Measurements from ENCODE around the gene LGI4.

Gene LGI4

DNA sequence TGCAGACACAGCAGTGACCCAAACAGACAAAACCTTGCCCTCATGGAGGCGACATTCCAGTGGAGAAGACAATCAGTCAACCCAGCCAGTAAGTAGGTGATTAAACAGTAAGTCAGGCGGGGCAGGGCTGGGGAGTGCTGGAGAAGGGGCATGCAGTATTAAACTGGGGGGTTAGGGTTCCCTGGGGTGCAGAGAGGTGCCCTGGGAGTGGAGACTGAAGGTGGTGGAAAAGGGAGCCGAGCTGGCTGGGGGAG lies 50.4 kb downstream of the LGI4 start:
- DNase-seq: no peak

DNA sequence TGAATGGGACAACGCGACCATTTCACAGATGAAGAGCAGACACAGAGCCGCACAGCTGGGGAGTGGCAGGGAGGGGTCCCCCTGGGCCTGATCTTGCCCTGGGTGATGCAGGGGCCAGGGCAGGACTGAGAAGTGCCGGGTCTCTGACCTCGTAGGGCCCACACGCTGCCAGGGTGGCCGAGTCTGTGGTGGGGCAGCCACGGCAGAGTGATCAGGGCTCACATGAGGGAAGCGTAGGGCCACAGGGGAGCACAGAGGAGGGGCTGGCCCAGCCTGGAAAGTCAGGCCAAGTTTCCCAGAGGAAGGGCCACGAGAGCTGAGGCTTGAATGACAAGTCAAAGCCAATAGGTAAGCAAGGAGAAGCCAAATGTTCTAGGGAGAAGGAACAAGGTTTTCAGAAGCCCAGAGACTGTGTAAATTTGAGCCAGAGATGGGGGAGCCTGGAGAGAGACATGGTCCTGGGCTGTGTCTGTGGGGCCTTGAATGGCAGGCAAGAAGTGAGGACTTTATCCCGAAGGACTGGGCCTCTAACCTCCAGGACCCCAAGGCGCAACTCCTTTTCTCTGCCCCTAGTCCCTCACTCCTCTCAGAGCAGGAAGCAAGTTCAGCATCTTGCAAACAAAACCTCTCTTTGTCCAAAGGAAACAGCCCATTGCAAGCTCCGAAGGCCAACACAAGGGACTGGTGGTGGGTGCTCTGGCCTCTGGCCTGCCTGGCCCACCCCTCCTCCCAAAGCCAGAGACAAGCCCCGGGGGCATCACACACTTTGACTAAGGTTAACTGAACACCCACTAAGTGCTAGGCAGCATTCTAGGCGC lies 51.0 kb downstream of the LGI4 start:
- DNase-seq: no peak

DNA sequence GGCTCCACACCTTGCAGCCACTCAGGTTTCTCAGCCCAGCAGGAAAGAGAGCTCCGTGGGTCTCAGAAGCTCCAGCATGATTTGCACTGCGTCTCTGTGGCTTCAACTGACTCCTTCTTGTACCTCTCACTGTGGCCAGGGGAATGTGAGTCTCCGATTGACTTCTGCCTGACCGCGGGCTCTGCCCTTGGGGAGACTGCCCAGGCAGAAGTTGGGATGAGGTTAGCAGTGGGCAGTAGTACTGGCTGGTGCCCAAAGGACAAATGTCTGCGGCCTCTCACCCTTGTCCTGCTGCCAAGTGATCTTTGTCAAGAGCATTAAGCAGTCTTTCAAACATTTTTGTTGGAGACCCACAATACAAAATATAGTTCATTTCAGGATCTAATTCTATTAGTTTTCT lies 53.7 kb downstream of the LGI4 start:
- no peak for DNase-seq

DNA sequence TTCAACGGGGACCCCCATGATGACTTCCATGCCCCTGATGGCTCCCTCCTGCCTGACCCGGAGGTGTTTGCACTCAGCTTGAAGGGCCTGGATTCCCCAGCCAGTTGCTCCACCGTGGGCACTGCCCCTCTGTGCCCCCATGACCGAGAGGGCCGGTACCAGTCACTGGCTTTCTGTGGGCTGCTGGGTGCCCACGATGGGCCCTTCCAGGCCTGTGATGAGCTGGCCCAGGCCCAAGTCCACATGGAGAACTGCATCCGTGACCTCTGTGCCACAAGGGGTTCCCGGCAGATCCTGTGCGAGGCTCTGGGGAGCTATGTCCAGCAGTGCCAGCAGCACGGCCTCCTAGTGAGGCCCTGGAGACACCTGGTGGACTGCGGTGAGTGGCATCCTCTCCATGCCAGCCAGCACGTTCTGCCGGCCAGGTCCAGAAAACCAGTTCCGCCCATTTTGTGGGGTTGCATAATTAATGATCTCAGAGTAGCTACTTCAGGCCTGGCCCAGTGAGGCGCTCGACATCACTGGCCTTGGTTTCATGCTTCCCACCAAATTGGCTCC lies 54.2 kb downstream of the LGI4 start:
- DNase-seq: no peak

DNA sequence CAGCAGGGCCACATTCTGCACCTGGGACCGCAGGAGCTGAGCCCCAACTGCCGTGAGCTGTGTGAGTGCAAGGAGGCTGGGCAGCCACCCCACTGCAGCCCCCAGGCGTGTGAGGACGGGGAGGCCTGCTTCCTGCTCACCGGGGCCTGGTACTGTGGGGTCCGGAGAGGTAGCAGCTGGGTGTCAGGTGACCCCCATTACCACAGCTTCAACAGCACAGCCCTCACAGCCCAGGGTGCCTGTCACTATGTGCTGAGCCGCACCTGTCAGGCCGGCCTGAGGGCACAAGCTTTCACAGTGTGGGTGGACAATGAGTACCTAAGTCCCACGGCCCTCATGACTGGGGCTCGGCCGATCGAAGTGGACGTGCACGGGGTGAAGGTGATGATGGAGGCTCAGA lies 55.0 kb downstream of the LGI4 start:
- DNase-seq: no peak

DNA sequence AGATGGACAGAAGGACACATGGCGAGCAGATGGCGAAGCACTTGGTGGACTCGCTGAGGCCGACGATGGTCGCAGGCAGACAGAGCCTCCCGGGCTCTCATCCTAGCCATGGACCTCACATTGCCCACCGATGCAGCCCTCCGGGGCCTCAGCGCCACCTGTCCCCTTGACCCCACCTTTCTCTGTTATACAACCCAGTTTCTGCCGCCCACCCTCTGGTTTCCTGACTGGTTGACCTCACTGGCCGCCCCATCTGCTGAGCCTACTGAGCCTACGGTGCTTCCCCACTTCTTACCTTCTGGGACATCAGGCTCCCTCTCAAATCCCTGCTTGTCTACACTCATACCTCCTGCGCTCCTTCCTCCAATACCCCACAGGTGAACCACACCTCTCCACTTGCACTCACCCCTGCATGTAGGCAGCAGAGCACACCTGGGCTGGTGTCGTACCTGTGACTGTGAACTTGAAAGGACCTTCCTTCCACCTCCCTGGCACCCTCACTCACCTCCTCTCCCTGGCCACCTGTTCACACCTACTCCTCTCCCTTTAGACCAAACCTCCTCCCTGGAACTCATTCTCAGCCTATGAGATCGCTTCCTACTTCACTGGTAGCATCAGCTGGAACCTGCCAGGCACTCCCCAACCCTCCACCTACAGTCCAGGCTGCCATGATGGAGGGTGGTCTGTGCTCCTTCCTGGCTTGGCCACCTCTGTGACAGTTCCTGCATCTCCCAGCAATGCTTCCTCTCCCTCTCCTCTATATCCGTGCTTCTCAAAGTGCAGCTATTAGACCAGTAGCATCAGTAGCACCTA lies 57.2 kb downstream of the LGI4 start:
- DNase-seq: no peak

DNA sequence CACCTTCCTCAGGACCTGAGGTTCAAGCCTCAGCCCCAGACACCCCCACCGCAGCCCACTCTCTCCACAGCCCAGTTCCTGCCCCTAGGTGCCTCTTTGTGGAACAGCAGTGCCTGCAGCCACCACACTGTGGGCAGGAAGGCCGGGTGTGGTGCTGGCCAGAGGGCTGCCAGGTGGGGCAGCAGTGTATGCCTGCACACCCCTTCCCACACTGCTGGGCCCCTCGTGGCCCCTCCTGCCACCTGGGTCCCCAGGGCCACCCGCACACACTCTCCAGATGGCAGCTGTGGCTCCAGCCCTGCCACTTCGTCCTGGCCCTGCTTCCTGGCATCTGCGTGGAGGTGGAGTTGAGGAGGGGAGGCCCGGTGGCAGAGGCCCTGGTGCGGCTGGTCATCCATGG lies 58.2 kb downstream of the LGI4 start:
- no peak for DNase-seq

DNA sequence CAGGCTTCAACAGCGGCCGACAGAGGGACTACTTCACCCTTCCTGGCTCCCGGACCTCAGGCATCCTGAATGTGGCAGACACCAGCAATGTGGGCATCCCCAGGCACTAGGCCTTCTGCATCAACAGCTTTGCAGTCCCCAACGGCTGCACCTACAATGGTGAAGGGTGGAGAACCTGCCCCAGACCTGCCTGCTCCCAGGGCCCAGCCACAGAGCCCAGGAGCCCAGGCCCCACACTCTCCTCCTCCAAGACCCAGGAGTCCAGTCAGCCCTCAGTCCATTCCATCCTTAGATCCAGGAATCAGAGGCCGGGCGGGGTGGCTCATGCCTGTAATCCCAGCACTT lies 58.9 kb downstream of the LGI4 start:
- no peak for DNase-seq

DNA sequence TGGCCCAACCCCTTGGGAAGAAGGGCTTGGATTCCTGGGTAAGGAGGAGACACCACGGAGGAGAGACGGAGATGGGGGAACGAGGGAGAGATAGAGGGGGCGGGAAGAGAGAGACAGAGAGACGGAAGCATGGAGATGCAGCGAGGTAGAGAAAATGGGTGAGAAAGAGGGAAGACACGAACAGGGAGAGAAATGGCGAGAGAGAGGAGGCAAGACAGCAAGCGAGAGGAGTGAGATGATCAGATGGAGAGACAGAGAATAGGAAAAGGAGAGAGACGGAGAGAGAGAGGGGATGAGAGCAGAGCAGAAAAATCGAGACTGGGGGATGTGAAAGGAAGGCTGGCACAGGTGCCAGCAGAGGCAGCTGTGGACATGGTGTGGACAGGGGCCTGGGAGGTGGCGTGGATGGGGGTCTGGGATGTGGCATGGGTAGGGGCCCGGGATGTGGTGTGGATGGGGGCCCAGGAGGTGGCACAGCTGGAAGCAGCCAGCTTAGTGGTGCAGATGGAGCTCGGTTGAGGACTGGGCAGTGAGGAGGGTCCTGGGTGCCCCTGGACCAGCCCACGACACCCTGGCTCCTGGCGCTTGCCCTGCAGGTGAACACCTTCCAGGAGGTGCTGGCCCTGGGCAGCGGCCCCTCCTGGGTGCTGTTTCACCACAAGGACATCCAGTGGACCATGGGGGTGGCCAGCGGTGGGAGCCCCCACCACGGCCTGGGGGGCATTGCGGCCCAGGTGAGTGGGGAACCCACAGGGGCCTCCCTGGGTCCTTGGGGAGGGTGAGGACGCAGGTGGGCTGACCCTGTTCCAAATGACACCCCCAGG lies 59.4 kb downstream of the LGI4 start:
- no peak for DNase-seq

Data from GDM1 (cell line).